HL-60 (cell line): ENCODE data around the gene IFT80.

Experiments
- DNase-seq, 2 experiments: peaks; one replicate each; pipeline ENCODE4 v3.0.0-alpha.2; 2010 to 2020; ENCODE audit warnings: low read depth in 1 of 2, low spot score in 1 of 2
- H3K27ac ChIP-seq: fragments of 250-450 bp; sonication (Bioruptor Pico); replicated peaks from 2 replicates; pipeline ENCODE4 v1.5.1; 2020; ENCODE audit warnings: mild to moderate bottlenecking, moderate library complexity
- H3K27me3 ChIP-seq: fragments of 250-450 bp; sonication (Bioruptor Pico); 2 replicates; pipeline ENCODE4 v1.5.1; 2021; ENCODE audit warnings: mild to moderate bottlenecking, moderate library complexity; ENCODE audit not compliant: insufficient read depth, poor library complexity, severe bottlenecking
- H3K4me3 ChIP-seq: replicated peaks from 2 replicates; pipeline ENCODE4 v1.5.1; 2011; ENCODE audit warnings: mild to moderate bottlenecking, control low read depth, low read length; ENCODE audit not compliant: insufficient read depth
- CTCF ChIP-seq: IDR thresholded peaks from one replicate; pipeline ENCODE4 v1.5.1; 2011; ENCODE audit warnings: low read length, control low read depth, inconsistent platforms; ENCODE audit not compliant: insufficient read depth
- GABPA ChIP-seq: IDR thresholded peaks from 2 replicates; pipeline ENCODE4 v1.6.1; 2012; ENCODE audit warnings: low read depth
- POLR2AphosphoS5 ChIP-seq: IDR thresholded peaks from 2 replicates; pipeline ENCODE4 v1.6.1; 2012; ENCODE audit warnings: low read depth
- REST ChIP-seq: IDR thresholded peaks from 2 replicates; pipeline ENCODE4 v1.6.1; 2012; ENCODE audit warnings: low read depth; ENCODE audit not compliant: insufficient replicate concordance
- SPI1 ChIP-seq: IDR thresholded peaks from 2 replicates; pipeline ENCODE4 v1.6.1; 2012; ENCODE audit warnings: low read depth, mild to moderate bottlenecking, borderline replicate concordance

Gene IFT80

GRCh38 chr3:160400030-160400701 is 1.1 kb upstream of the IFT80 start:
- TF ChIP-seq GABPA (no peak), REST (no peak), SPI1 (peak; percentile 25; the same call in 1 of the 2 replicates), POLR2AphosphoS5 (peak; percentile 45), CTCF (no peak)
- peak; percentile 43 to 62 for DNase-seq
- Histone ChIP-seq H3K4me3 (peak overlapping the region; percentile 52), H3K27me3 (no peaks in the 10 kb centered on the region), H3K27ac (peak overlapping the region; percentile 98)

- TF ChIP-seq GABPA: no peak
- peak in 1 of 2 experiments; percentile 23 for DNase-seq
These were observed 253 bp downstream of the IFT80 start for GRCh38 chr3:160398820-160399124.

GRCh38 chr3:160395297-160395696 is 3.7 kb downstream of the IFT80 start:
- Histone ChIP-seq H3K27me3 (no peaks in the 10 kb centered on the region), H3K27ac (no peak overlapping the region), H3K4me3 (no peak overlapping the region)
- TF ChIP-seq SPI1: peak; percentile 80
- no peak for TF ChIP-seq CTCF
- DNase-seq: peak in 1 of 2 experiments; percentile 30

More at GRCh38 chr3:160398820-160399124, 253 bp downstream of the IFT80 start:
- Histone ChIP-seq H3K27me3 (no peaks in the 10 kb centered on the region), H3K27ac (peak overlapping the region; percentile 98), H3K4me3 (peak overlapping the region; percentile 52)

- TF ChIP-seq CTCF (no peak), GABPA (no peak), POLR2AphosphoS5 (no peak), SPI1 (no peak), REST (no peak)
- no peak for DNase-seq
- Histone ChIP-seq H3K27ac (no peak overlapping the region), H3K4me3 (no peak overlapping the region), H3K27me3 (no peaks in the 10 kb centered on the region)
These were observed 5.0 kb downstream of the IFT80 start for GRCh38 chr3:160394009-160394392.
